HCT116 (cell line): ENCODE results near the gene RTN4RL1. TPM values are rescaled to one million over a fixed set of nuclear protein-coding genes. Genes with fewer than 3 reads are reported as not detected.

Experiments used
- ATAC-seq: fragments of 200-7000 bp; cut with Tn5 transposase; 2 replicates; pipeline ENCODE4 v1.9.1; 2020; ENCODE audit warnings: mild to moderate bottlenecking, moderate library complexity
- BruUV-seq: library from RNA; stranded (reverse); fragments of 400-500 nt; replicated peaks from 2 replicates; lab custom pipeline; 2021; lab: Mats Ljungman, UMichigan
- CTCF ChIA-PET: fragments of 300-600 bp; sonication (Branson Sonifier 250); formaldehyde crosslinking; loops from one replicate; lab custom pipeline; 2021; ENCODE audit warnings: antibody characterized with exemption; lab: Charles Lee
- POLR2A ChIA-PET: fragments of 300-600, 350-600 bp; sonication (Branson Sonifier 250); formaldehyde crosslinking; loops from one replicate; lab custom pipeline; 2021; ENCODE audit warnings: antibody characterized with exemption; lab: Charles Lee
- RAD21 ChIA-PET, 2 experiments: fragments of 300-600 bp; sonication (Branson Sonifier 250); formaldehyde crosslinking; loops; one replicate each; lab custom pipeline; 2023; ENCODE audit warnings: low total read pairs in 2 of 2; ENCODE audit not compliant: uncharacterized antibody in 2 of 2, unreplicated experiment in 2 of 2, low non-redundant PET in 1 of 2; lab: Charles Lee
- DNase-seq: peaks from one replicate; pipeline ENCODE4 v3.0.0-alpha.2; 2010; ENCODE audit warnings: low read depth, low spot score
- H2AFZ ChIP-seq: fragments of 200-600 bp; shearing (Covaris generic), sonication (generic); 2 replicates; pipeline ENCODE4 v1.6.1; 2017; ENCODE audit warnings: low read depth, mixed run types, mixed read lengths, antibody characterized with exemption, low read length; ENCODE audit not compliant: poor library complexity, severe bottlenecking
- H3K27ac ChIP-seq: 2 replicates; pipeline ENCODE4 v1.5.1; 2012; ENCODE audit warnings: low read depth, low read length
- H3K27me3 ChIP-seq: fragments of 200-600 bp; sonication (generic); 2 replicates; pipeline ENCODE4 v1.6.1; 2016; ENCODE audit warnings: mixed run types, low read length, mixed read lengths; ENCODE audit not compliant: insufficient read depth
- H3K36me3 ChIP-seq, 2 experiments: fragments of 200-500 bp in 1 of 2; fragments of 200-600 bp in 1 of 2; sonication (Bioruptor generic) in 1 of 2; sonication (generic) in 1 of 2; 2 replicates each; pipeline versions ENCODE4 v1.5.1 to v1.6.1; 2014 to 2016; ENCODE audit warnings: low read length in 2 of 2, inconsistent platforms in 1 of 2, mixed read lengths in 1 of 2, mixed run types in 1 of 2; ENCODE audit not compliant: insufficient read depth in 2 of 2, control insufficient read depth in 1 of 2
- H3K4me1 ChIP-seq, 2 experiments: fragments of 200-600 bp in 1 of 2; sonication (generic) in 1 of 2; 2 replicates each; pipeline versions ENCODE4 v1.5.1 to v1.6.1; 2012 to 2017; ENCODE audit warnings: low read length in 2 of 2, inconsistent platforms in 1 of 2, mild to moderate bottlenecking in 1 of 2, mixed read lengths in 1 of 2, mixed run types in 1 of 2, moderate library complexity in 1 of 2; ENCODE audit not compliant: insufficient read depth in 2 of 2, control insufficient read depth in 1 of 2
- H3K4me2 ChIP-seq: fragments of 200-600 bp; sonication (generic); 2 replicates; pipeline ENCODE4 v1.6.1; 2017; ENCODE audit warnings: mixed run types, low read length, mixed read lengths
- H3K4me3 ChIP-seq, 2 experiments: fragments of 200-600 bp in 1 of 2; sonication (generic) in 1 of 2; replicated peaks in 1 of 2; 2 replicates each; pipeline ENCODE4 v1.5.1; 2011 to 2016; ENCODE audit warnings: low read length in 2 of 2, control low read depth in 1 of 2, low read depth in 1 of 2, mild to moderate bottlenecking in 1 of 2, mixed read lengths in 1 of 2, mixed run types in 1 of 2
- H3K79me2 ChIP-seq: fragments of 200-600 bp; sonication (generic); 2 replicates; pipeline ENCODE4 v1.6.1; 2017; ENCODE audit warnings: mild to moderate bottlenecking, mixed run types, low read length, moderate library complexity, mixed read lengths; ENCODE audit not compliant: insufficient read depth
- H3K9ac ChIP-seq: fragments of 200-600 bp; sonication (generic); 2 replicates; pipeline ENCODE4 v1.6.1; 2016; ENCODE audit warnings: low read length, mixed read lengths
- H3K9me2 ChIP-seq: fragments of 200-600 bp; sonication (generic), shearing (Covaris generic); 2 replicates; pipeline ENCODE4 v1.6.1; 2017; ENCODE audit warnings: mixed run types, mild to moderate bottlenecking, moderate library complexity; ENCODE audit not compliant: insufficient read depth
- H3K9me3 ChIP-seq, 2 experiments: fragments of 200-500 bp in 1 of 2; fragments of 200-600 bp in 1 of 2; sonication (Bioruptor generic) in 1 of 2; sonication (generic) in 1 of 2; 2 replicates each; pipeline ENCODE4 v1.6.1; 2014 to 2017; ENCODE audit warnings: low read length in 2 of 2, mixed read lengths in 2 of 2, inconsistent platforms in 1 of 2, low read depth in 1 of 2, mild to moderate bottlenecking in 1 of 2, mixed run types in 1 of 2, moderate library complexity in 1 of 2; ENCODE audit not compliant: control insufficient read depth in 1 of 2, insufficient read depth in 1 of 2
- H4K20me1 ChIP-seq: fragments of 200-600 bp; sonication (generic), shearing (Covaris generic); 2 replicates; pipeline ENCODE4 v1.6.1; 2017; ENCODE audit warnings: mixed run types, mild to moderate bottlenecking, moderate library complexity; ENCODE audit not compliant: insufficient read depth
- CBX3 ChIP-seq: IDR thresholded peaks from 2 replicates; pipeline ENCODE4 v1.6.1; 2012; ENCODE audit warnings: low read depth
- ELF1 ChIP-seq: IDR thresholded peaks from 2 replicates; pipeline ENCODE4 v1.6.1; 2012; ENCODE audit warnings: low read depth, borderline replicate concordance
- EZH2phosphoT487 ChIP-seq: fragments of 200-600 bp; IDR thresholded peaks from 2 replicates; pipeline ENCODE4 v1.6.1; 2018; ENCODE audit warnings: antibody characterized with exemption, borderline replicate concordance
- FOSL1 ChIP-seq: IDR thresholded peaks from 2 replicates; pipeline ENCODE4 v1.6.1; 2012; ENCODE audit warnings: low read depth
- REST ChIP-seq: IDR thresholded peaks from 2 replicates; pipeline ENCODE4 v1.6.1; 2012; ENCODE audit warnings: low read depth
- SP1 ChIP-seq: IDR thresholded peaks from 2 replicates; pipeline ENCODE4 v1.6.1; 2012; ENCODE audit warnings: low read depth
- YY1 ChIP-seq: IDR thresholded peaks from 2 replicates; pipeline ENCODE4 v1.6.1; 2011; ENCODE audit warnings: low read length, low read depth, moderate library complexity, mild to moderate bottlenecking; ENCODE audit not compliant: insufficient replicate concordance; ENCODE audit errors: extremely low read depth
- ZBTB33 ChIP-seq: IDR thresholded peaks from 2 replicates; pipeline ENCODE4 v1.6.1; 2011; ENCODE audit warnings: mild to moderate bottlenecking, low read length, moderate library complexity; ENCODE audit not compliant: insufficient replicate concordance; ENCODE audit errors: extremely low read depth
- intact Hi-C: fragments of 100-400 bp; cut with micrococcal nuclease; formaldehyde crosslinking; loops from 2 replicates; pipeline ENCODE4 v1.10.0; 2022
- total RNA-seq: library from RNA; stranded (reverse); gene quantifications from one replicate; pipeline ENCODE4 v1.2.1, GENCODE V29; 2021; ENCODE audit not compliant: unreplicated experiment

The RTN4RL1 gene
- total RNA-seq, 1 experiment from 2014 or later, result 3.7 TPM

- intact Hi-C loops, result no loop called here
- no peaks in the 10 kb centered on the region for H3K36me3 ChIP-seq
- H3K4me2 ChIP-seq, result no peak overlapping the region
- H3K27ac ChIP-seq, result no peak overlapping the region
- no peaks in the 10 kb centered on the region for H3K27me3 ChIP-seq
- H3K79me2 ChIP-seq, result no peaks in the 10 kb centered on the region
- no peaks in the 10 kb centered on the region for H3K9me3 ChIP-seq
- ATAC-seq (no peak), DNase-seq (no peak)
- no peak overlapping the region for H3K9ac ChIP-seq
- ChIA-PET POLR2A (no interaction called here), RAD21 (no interaction called here), CTCF (no interaction called here)
- no peaks in the 10 kb centered on the region for H3K9me2 ChIP-seq
- BruUV-seq, result no TSS peak
- no peak overlapping the region for H2AFZ ChIP-seq
- H4K20me1 ChIP-seq, result no peaks in the 10 kb centered on the region
- no peaks in the 10 kb centered on the region for H3K4me1 ChIP-seq
- TF ChIP-seq ELF1, result no peak
- TF ChIP-seq CBX3, result no peak
- TF ChIP-seq FOSL1, result no peak
- no peak for TF ChIP-seq SP1
- TF ChIP-seq EZH2phosphoT487, result no peak
- TF ChIP-seq REST, result no peak
- no peak for TF ChIP-seq YY1
- no peak for TF ChIP-seq ZBTB33
- TF ChIP-seq, all 23 proteins: peak for 0
- H3K4me3 ChIP-seq, result no peak overlapping the region
Measured at GRCh38 chr17:1949754-1950153, 75.4 kb downstream of the RTN4RL1 start.
